Fibroblast of skin of left quadriceps (primary cell): Measurements from ENCODE around the gene ACTA2.
A peak's percentile ranks its signal among the peaks of the same experiment; 100 is the strongest.

ENCODE experiments used
- DNase-seq, 2 experiments: peaks; one replicate each; pipeline ENCODE4 v3.0.0-alpha.2; 2013; ENCODE audit warnings: low read depth in 2 of 2

ACTA2 gene

GRCh38 chr10:88952647-88953111 lies at the start of gene ACTA2:
Gene ACTA2, minus strand, starts transcription at chr10:88952773. Its CDS starts 3,843 bp downstream, at chr10:88948930.
- DNase-seq, result peak; percentile 80 to 82

- DNase-seq, result no peak
These were observed 49.1 kb upstream of the ACTA2 start for GRCh38 chr10:89001729-89002072.

GRCh38 chr10:89001024-89001728 lies 48.6 kb upstream of the ACTA2 start:
- no peak for DNase-seq

- DNase-seq, result no peak
These were observed 47.1 kb upstream of the ACTA2 start for GRCh38 chr10:88999625-89000024.

- no peak for DNase-seq
These were observed 44.4 kb upstream of the ACTA2 start for GRCh38 chr10:88996927-88997326.

- no peak for DNase-seq
These were observed 42.7 kb upstream of the ACTA2 start for GRCh38 chr10:88995156-88995876.

- no peak for DNase-seq
These were observed 41.4 kb upstream of the ACTA2 start for GRCh38 chr10:88994019-88994418.

- DNase-seq, result no peak
These were observed 40.5 kb upstream of the ACTA2 start for GRCh38 chr10:88992921-88993524.

GRCh38 chr10:88991899-88992320 lies 39.3 kb upstream of the ACTA2 start:
- no peak for DNase-seq

- no peak for DNase-seq
These were observed 38.8 kb upstream of the ACTA2 start for GRCh38 chr10:88991161-88991898.

GRCh38 chr10:88990384-88991160 lies 38.0 kb upstream of the ACTA2 start, which contains the start of gene FAS:
Gene FAS, plus strand, starts transcription at chr10:88990798. Its CDS starts 79 bp downstream, at chr10:88990877.
- DNase-seq, result no peak

- peak; percentile 60 to 61 for DNase-seq
These were observed 37.3 kb upstream of the ACTA2 start for GRCh38 chr10:88989824-88990383.

- no peak for DNase-seq
These were observed 36.9 kb upstream of the ACTA2 start for GRCh38 chr10:88989423-88989822.

- no peak for DNase-seq
These were observed 35.3 kb upstream of the ACTA2 start for GRCh38 chr10:88987840-88988239.

- DNase-seq, result no peak
These were observed 34.7 kb upstream of the ACTA2 start for GRCh38 chr10:88987243-88987725.

- no peak for DNase-seq
These were observed 34.1 kb upstream of the ACTA2 start for GRCh38 chr10:88986549-88987242.

GRCh38 chr10:88984525-88984924 lies 32.0 kb upstream of the ACTA2 start:
- no peak for DNase-seq

- no peak for DNase-seq
These were observed 31.4 kb upstream of the ACTA2 start for GRCh38 chr10:88983939-88984338.

- no peak for DNase-seq
These were observed 30.6 kb upstream of the ACTA2 start for GRCh38 chr10:88983206-88983605.

- no peak for DNase-seq
These were observed 29.8 kb upstream of the ACTA2 start for GRCh38 chr10:88982366-88982765.
